HCT116 (cell line): Measurements from ENCODE around the gene ACER2. TPM values are rescaled to one million over a fixed set of nuclear protein-coding genes. Genes with fewer than 3 reads are reported as not detected.

Source experiments
- ATAC-seq: fragments of 200-7000 bp; cut with Tn5 transposase; 2 replicates; pipeline ENCODE4 v1.9.1; 2020; ENCODE audit warnings: mild to moderate bottlenecking, moderate library complexity
- BruUV-seq: library from RNA; stranded (reverse); fragments of 400-500 nt; replicated peaks from 2 replicates; lab custom pipeline; 2021; lab: Mats Ljungman, UMichigan
- CTCF ChIA-PET: fragments of 300-600 bp; sonication (Branson Sonifier 250); formaldehyde crosslinking; loops from one replicate; lab custom pipeline; 2021; ENCODE audit warnings: antibody characterized with exemption; lab: Charles Lee
- POLR2A ChIA-PET: fragments of 300-600, 350-600 bp; sonication (Branson Sonifier 250); formaldehyde crosslinking; loops from one replicate; lab custom pipeline; 2021; ENCODE audit warnings: antibody characterized with exemption; lab: Charles Lee
- RAD21 ChIA-PET, 2 experiments: fragments of 300-600 bp; sonication (Branson Sonifier 250); formaldehyde crosslinking; loops; one replicate each; lab custom pipeline; 2023; ENCODE audit warnings: low total read pairs in 2 of 2; ENCODE audit not compliant: uncharacterized antibody in 2 of 2, unreplicated experiment in 2 of 2, low non-redundant PET in 1 of 2; lab: Charles Lee
- DNase-seq: peaks from one replicate; pipeline ENCODE4 v3.0.0-alpha.2; 2010; ENCODE audit warnings: low read depth, low spot score
- H2AFZ ChIP-seq: fragments of 200-600 bp; shearing (Covaris generic), sonication (generic); 2 replicates; pipeline ENCODE4 v1.6.1; 2017; ENCODE audit warnings: low read depth, mixed run types, mixed read lengths, antibody characterized with exemption, low read length; ENCODE audit not compliant: poor library complexity, severe bottlenecking
- H3K27ac ChIP-seq: 2 replicates; pipeline ENCODE4 v1.5.1; 2012; ENCODE audit warnings: low read depth, low read length
- H3K27me3 ChIP-seq: fragments of 200-600 bp; sonication (generic); 2 replicates; pipeline ENCODE4 v1.6.1; 2016; ENCODE audit warnings: mixed run types, low read length, mixed read lengths; ENCODE audit not compliant: insufficient read depth
- H3K36me3 ChIP-seq, 2 experiments: fragments of 200-500 bp in 1 of 2; fragments of 200-600 bp in 1 of 2; sonication (Bioruptor generic) in 1 of 2; sonication (generic) in 1 of 2; 2 replicates each; pipeline versions ENCODE4 v1.5.1 to v1.6.1; 2014 to 2016; ENCODE audit warnings: low read length in 2 of 2, inconsistent platforms in 1 of 2, mixed read lengths in 1 of 2, mixed run types in 1 of 2; ENCODE audit not compliant: insufficient read depth in 2 of 2, control insufficient read depth in 1 of 2
- H3K4me1 ChIP-seq, 2 experiments: fragments of 200-600 bp in 1 of 2; sonication (generic) in 1 of 2; 2 replicates each; pipeline versions ENCODE4 v1.5.1 to v1.6.1; 2012 to 2017; ENCODE audit warnings: low read length in 2 of 2, inconsistent platforms in 1 of 2, mild to moderate bottlenecking in 1 of 2, mixed read lengths in 1 of 2, mixed run types in 1 of 2, moderate library complexity in 1 of 2; ENCODE audit not compliant: insufficient read depth in 2 of 2, control insufficient read depth in 1 of 2
- H3K4me2 ChIP-seq: fragments of 200-600 bp; sonication (generic); 2 replicates; pipeline ENCODE4 v1.6.1; 2017; ENCODE audit warnings: mixed run types, low read length, mixed read lengths
- H3K4me3 ChIP-seq, 2 experiments: fragments of 200-600 bp in 1 of 2; sonication (generic) in 1 of 2; replicated peaks in 1 of 2; 2 replicates each; pipeline ENCODE4 v1.5.1; 2011 to 2016; ENCODE audit warnings: low read length in 2 of 2, control low read depth in 1 of 2, low read depth in 1 of 2, mild to moderate bottlenecking in 1 of 2, mixed read lengths in 1 of 2, mixed run types in 1 of 2
- H3K79me2 ChIP-seq: fragments of 200-600 bp; sonication (generic); 2 replicates; pipeline ENCODE4 v1.6.1; 2017; ENCODE audit warnings: mild to moderate bottlenecking, mixed run types, low read length, moderate library complexity, mixed read lengths; ENCODE audit not compliant: insufficient read depth
- H3K9ac ChIP-seq: fragments of 200-600 bp; sonication (generic); 2 replicates; pipeline ENCODE4 v1.6.1; 2016; ENCODE audit warnings: low read length, mixed read lengths
- H3K9me2 ChIP-seq: fragments of 200-600 bp; sonication (generic), shearing (Covaris generic); 2 replicates; pipeline ENCODE4 v1.6.1; 2017; ENCODE audit warnings: mixed run types, mild to moderate bottlenecking, moderate library complexity; ENCODE audit not compliant: insufficient read depth
- H3K9me3 ChIP-seq, 2 experiments: fragments of 200-500 bp in 1 of 2; fragments of 200-600 bp in 1 of 2; sonication (Bioruptor generic) in 1 of 2; sonication (generic) in 1 of 2; 2 replicates each; pipeline ENCODE4 v1.6.1; 2014 to 2017; ENCODE audit warnings: low read length in 2 of 2, mixed read lengths in 2 of 2, inconsistent platforms in 1 of 2, low read depth in 1 of 2, mild to moderate bottlenecking in 1 of 2, mixed run types in 1 of 2, moderate library complexity in 1 of 2; ENCODE audit not compliant: control insufficient read depth in 1 of 2, insufficient read depth in 1 of 2
- H4K20me1 ChIP-seq: fragments of 200-600 bp; sonication (generic), shearing (Covaris generic); 2 replicates; pipeline ENCODE4 v1.6.1; 2017; ENCODE audit warnings: mixed run types, mild to moderate bottlenecking, moderate library complexity; ENCODE audit not compliant: insufficient read depth
- CBX3 ChIP-seq: IDR thresholded peaks from 2 replicates; pipeline ENCODE4 v1.6.1; 2012; ENCODE audit warnings: low read depth
- CEBPB ChIP-seq: IDR thresholded peaks from 2 replicates; pipeline ENCODE4 v1.6.1; 2012; ENCODE audit warnings: low read depth
- CTCF ChIP-seq, 3 experiments: fragments of 200-600 bp in 1 of 3; sonication (generic) in 1 of 3; IDR thresholded peaks in 2 of 3; conservative IDR thresholded peaks in 1 of 3; 2 replicates each; pipeline ENCODE4 v1.5.1; 2012 to 2017; ENCODE audit warnings: low read depth in 2 of 3, low read length in 2 of 3, antibody characterized with exemption in 1 of 3, borderline replicate concordance in 1 of 3, control low read depth in 1 of 3, mild to moderate bottlenecking in 1 of 3, mixed read lengths in 1 of 3, mixed run types in 1 of 3, moderate library complexity in 1 of 3; ENCODE audit not compliant: insufficient read depth in 1 of 3
- EGR1 ChIP-seq: IDR thresholded peaks from 2 replicates; pipeline ENCODE4 v1.6.1; 2012; ENCODE audit warnings: low read depth
- ELF1 ChIP-seq: IDR thresholded peaks from 2 replicates; pipeline ENCODE4 v1.6.1; 2012; ENCODE audit warnings: low read depth, borderline replicate concordance
- EZH2 ChIP-seq: fragments of 200-600 bp; sonication (generic); IDR thresholded peaks from 2 replicates; pipeline ENCODE4 v1.6.1; 2017; ENCODE audit warnings: antibody characterized with exemption, mixed run types
- EZH2phosphoT487 ChIP-seq: fragments of 200-600 bp; IDR thresholded peaks from 2 replicates; pipeline ENCODE4 v1.6.1; 2018; ENCODE audit warnings: antibody characterized with exemption, borderline replicate concordance
- FOSL1 ChIP-seq: IDR thresholded peaks from 2 replicates; pipeline ENCODE4 v1.6.1; 2012; ENCODE audit warnings: low read depth
- JUND ChIP-seq: IDR thresholded peaks from 2 replicates; pipeline ENCODE4 v1.6.1; 2012
- MAX ChIP-seq: IDR thresholded peaks from 2 replicates; pipeline ENCODE4 v1.6.1; 2012
- POLR2AphosphoS5 ChIP-seq: IDR thresholded peaks from 2 replicates; pipeline ENCODE4 v1.6.1; 2011; ENCODE audit warnings: mild to moderate bottlenecking, low read depth, low read length, moderate library complexity
- RAD21 ChIP-seq: IDR thresholded peaks from 2 replicates; pipeline ENCODE4 v1.6.1; 2012; ENCODE audit warnings: low read depth, mild to moderate bottlenecking
- REST ChIP-seq: IDR thresholded peaks from 2 replicates; pipeline ENCODE4 v1.6.1; 2012; ENCODE audit warnings: low read depth
- SP1 ChIP-seq: IDR thresholded peaks from 2 replicates; pipeline ENCODE4 v1.6.1; 2012; ENCODE audit warnings: low read depth
- SRF ChIP-seq: IDR thresholded peaks from 2 replicates; pipeline ENCODE4 v1.6.1; 2012; ENCODE audit warnings: low read depth
- YY1 ChIP-seq: IDR thresholded peaks from 2 replicates; pipeline ENCODE4 v1.6.1; 2011; ENCODE audit warnings: low read length, low read depth, moderate library complexity, mild to moderate bottlenecking; ENCODE audit not compliant: insufficient replicate concordance; ENCODE audit errors: extremely low read depth
- ZBTB33 ChIP-seq: IDR thresholded peaks from 2 replicates; pipeline ENCODE4 v1.6.1; 2011; ENCODE audit warnings: mild to moderate bottlenecking, low read length, moderate library complexity; ENCODE audit not compliant: insufficient replicate concordance; ENCODE audit errors: extremely low read depth
- ZNF274 ChIP-seq: fragments of 200-500 bp; sonication (Bioruptor generic); IDR thresholded peaks from 2 replicates; pipeline ENCODE4 v1.6.1; 2014; ENCODE audit warnings: mild to moderate bottlenecking, low read depth, low read length, inconsistent platforms
- intact Hi-C: fragments of 100-400 bp; cut with micrococcal nuclease; formaldehyde crosslinking; loops from 2 replicates; pipeline ENCODE4 v1.10.0; 2022
- total RNA-seq: library from RNA; stranded (reverse); gene quantifications from one replicate; pipeline ENCODE4 v1.2.1, GENCODE V29; 2021; ENCODE audit not compliant: unreplicated experiment

ACER2 gene
- total RNA-seq, 1 experiment from 2014 or later = 4.3 TPM

GRCh38 chr9:19411316-19411715 lies 2.5 kb downstream of the ACER2 start:
- DNase-seq = no peak
- Histone ChIP-seq H3K4me2 (peak overlapping the region; percentile 23; the same call in 1 of the 2 replicates), H3K9me2 (no peaks in the 10 kb centered on the region), H2AFZ (no peak overlapping the region), H3K27ac (no peak overlapping the region), H4K20me1 (no peaks in the 10 kb centered on the region), H3K79me2 (no peaks in the 10 kb centered on the region), H3K4me3 (no peak overlapping the region), H3K36me3 (no peaks in the 10 kb centered on the region), H3K27me3 (no peaks in the 10 kb centered on the region), H3K9me3 (no peaks in the 10 kb centered on the region), H3K4me1 (peaks cover 9 to 29% of the 10 kb centered on the region in 2 experiments), H3K9ac (no peak overlapping the region)
- TF ChIP-seq ZNF274 = no peak
- no peak for TF ChIP-seq SP1
- TF ChIP-seq EZH2phosphoT487 = no peak
- TF ChIP-seq YY1 = no peak
- no peak for TF ChIP-seq POLR2AphosphoS5
- TF ChIP-seq CBX3 = no peak
- no peak for TF ChIP-seq JUND
- no peak for TF ChIP-seq ZBTB33
- TF ChIP-seq MAX = no peak
- TF ChIP-seq CTCF (IDR thresholded peaks at IDR 0.05 in 2 of 3, conservative IDR thresholded peaks at IDR 0.05 in 1 of 3; ENCODE audit: borderline replicate concordance in 1 of 3, insufficient read depth in 1 of 3, low read depth in 2 of 3, low read length in 2 of 3) = no peak
- no peak for TF ChIP-seq RAD21
- no peak for TF ChIP-seq EGR1
- TF ChIP-seq SRF = no peak
- no peak for TF ChIP-seq ELF1
- no peak for TF ChIP-seq FOSL1
- TF ChIP-seq EZH2 = no peak
- no peak for TF ChIP-seq CEBPB
- no peak for TF ChIP-seq REST
- ChIA-PET CTCF (no interaction called here), POLR2A (no interaction called here), RAD21 (no interaction called here)
- no peak for ATAC-seq
- BruUV-seq = no TSS peak
- intact Hi-C loops = no loop called here
